Liver (tissue), 9 donors: ENCODE data around the gene CCL5. TPM values are rescaled to one million over a fixed set of nuclear protein-coding genes. Genes with fewer than 3 reads are reported as not detected.

ENCODE experiments used
- DNase-seq: peaks from one replicate; pipeline ENCODE4 v3.0.0-alpha.2; 2017; ENCODE audit warnings: low spot score
- H3K27ac ChIP-seq, 2 donors: one replicate each; pipeline ENCODE4 v1.7.0; 2013; ENCODE audit warnings: inconsistent platforms in 2 of 2, low read length in 2 of 2, control low read depth in 1 of 2, low read depth in 1 of 2, mild to moderate bottlenecking in 1 of 2
- H3K27me3 ChIP-seq, 4 donors: one replicate each; pipeline versions ENCODE4 v1.6.1 to v1.7.0; 2013; ENCODE audit warnings: low read length in 3 of 4, inconsistent platforms in 1 of 4, mild to moderate bottlenecking in 1 of 4, moderate library complexity in 1 of 4; ENCODE audit not compliant: control insufficient read depth in 4 of 4, insufficient read depth in 4 of 4
- H3K36me3 ChIP-seq, 4 donors: one replicate each; pipeline versions ENCODE4 v1.6.1 to v1.7.0; 2013; ENCODE audit warnings: low read length in 3 of 4, mild to moderate bottlenecking in 3 of 4, low read depth in 1 of 4, moderate library complexity in 1 of 4; ENCODE audit not compliant: control insufficient read depth in 4 of 4, insufficient read depth in 3 of 4
- H3K4me1 ChIP-seq, 4 donors: one replicate each; pipeline versions ENCODE4 v1.6.1 to v1.7.0; 2013; ENCODE audit warnings: low read length in 3 of 4, mild to moderate bottlenecking in 3 of 4, moderate library complexity in 1 of 4; ENCODE audit not compliant: control insufficient read depth in 4 of 4, insufficient read depth in 4 of 4
- H3K4me3 ChIP-seq, 3 donors: one replicate each; pipeline versions ENCODE4 v1.6.1 to v1.7.0; 2013; ENCODE audit warnings: low read length in 3 of 3, control low read depth in 1 of 3, low read depth in 1 of 3, mild to moderate bottlenecking in 1 of 3
- H3K9ac ChIP-seq, 2 donors: one replicate each; pipeline ENCODE4 v1.7.0; 2013; ENCODE audit warnings: low read length in 2 of 2, mild to moderate bottlenecking in 2 of 2, moderate library complexity in 2 of 2, control low read depth in 1 of 2, low read depth in 1 of 2
- H3K9me3 ChIP-seq, 4 donors: one replicate each; pipeline versions ENCODE4 v1.6.1 to v1.7.0; 2013; ENCODE audit warnings: low read length in 3 of 4; ENCODE audit not compliant: control insufficient read depth in 4 of 4
- ATF3 ChIP-seq: IDR thresholded peaks from 2 replicates; pipeline ENCODE4 v1.6.1; 2016; ENCODE audit warnings: antibody characterized with exemption
- CTCF ChIP-seq: fragments of 150-350 bp; IDR thresholded peaks from 2 replicates; pipeline ENCODE4 v1.5.1; 2017; ENCODE audit warnings: improper control_type of control experiment, low read depth, low read length; ENCODE audit not compliant: missing input control
- EGR1 ChIP-seq, 2 donors: IDR thresholded peaks; 2 replicates each; pipeline ENCODE4 v1.6.1; 2016 to 2018; ENCODE audit warnings: antibody characterized with exemption in 2 of 2, low read depth in 2 of 2
- FOXA1 ChIP-seq: IDR thresholded peaks from 2 replicates; pipeline ENCODE4 v1.6.1; 2016; ENCODE audit warnings: antibody characterized with exemption
- FOXA2 ChIP-seq: IDR thresholded peaks from 2 replicates; pipeline ENCODE4 v1.6.1; 2016; ENCODE audit warnings: antibody characterized with exemption
- GABPA ChIP-seq, 2 donors: IDR thresholded peaks in 1 of 2; conservative IDR thresholded peaks in 1 of 2; 2 replicates each; pipeline ENCODE4 v1.6.1; 2016; ENCODE audit warnings: antibody characterized with exemption in 2 of 2, mild to moderate bottlenecking in 1 of 2, moderate library complexity in 1 of 2
- HNF4A ChIP-seq, 2 donors: conservative IDR thresholded peaks; 2 replicates each; pipeline ENCODE4 v1.6.1; 2016; ENCODE audit warnings: antibody characterized with exemption in 2 of 2, mild to moderate bottlenecking in 2 of 2
- HNF4G ChIP-seq: IDR thresholded peaks from 2 replicates; pipeline ENCODE4 v1.6.1; 2016; ENCODE audit warnings: antibody characterized with exemption
- JUND ChIP-seq, 2 donors: IDR thresholded peaks; 2 replicates each; pipeline ENCODE4 v1.6.1; 2016; ENCODE audit warnings: antibody characterized with exemption in 2 of 2
- MAX ChIP-seq: IDR thresholded peaks from 2 replicates; pipeline ENCODE4 v1.6.1; 2016; ENCODE audit warnings: antibody characterized with exemption
- NR2F2 ChIP-seq: IDR thresholded peaks from 2 replicates; pipeline ENCODE4 v1.6.1; 2016; ENCODE audit warnings: antibody characterized with exemption
- RAD21 ChIP-seq, 2 donors: IDR thresholded peaks; 2 replicates each; pipeline ENCODE4 v1.6.1; 2016; ENCODE audit warnings: antibody characterized with exemption in 2 of 2, mild to moderate bottlenecking in 2 of 2
- REST ChIP-seq: IDR thresholded peaks from 2 replicates; pipeline ENCODE4 v1.6.1; 2016; ENCODE audit warnings: antibody characterized with exemption, mild to moderate bottlenecking
- RXRA ChIP-seq, 2 donors: IDR thresholded peaks; 2 replicates each; pipeline ENCODE4 v1.6.1; 2017 to 2018; ENCODE audit warnings: antibody characterized with exemption in 2 of 2, mild to moderate bottlenecking in 1 of 2
- SP1 ChIP-seq: IDR thresholded peaks from 2 replicates; pipeline ENCODE4 v1.6.1; 2018; ENCODE audit warnings: antibody characterized with exemption, mild to moderate bottlenecking
- TAF1 ChIP-seq: conservative IDR thresholded peaks from 2 replicates; pipeline ENCODE4 v1.6.1; 2016; ENCODE audit warnings: antibody characterized with exemption, mild to moderate bottlenecking
- YY1 ChIP-seq: IDR thresholded peaks from 2 replicates; pipeline ENCODE4 v1.6.1; 2016; ENCODE audit warnings: antibody characterized with exemption, mild to moderate bottlenecking
- ZBTB33 ChIP-seq: IDR thresholded peaks from 2 replicates; pipeline ENCODE4 v1.6.1; 2016; ENCODE audit warnings: antibody characterized with exemption
- WGBS: extraction: QIAGEN DNeasy Blood & Tissue Kit; methylation state at CpG from one replicate; pipeline ENCODE4 v1.1.7; 2013; 5-methylcytosine and 5-hydroxymethylcytosine counted together
- polyA plus RNA-seq, 2 donors: library from polyadenylated mRNA; stranded (reverse) in 1 of 2; unstranded in 1 of 2; fragments of 200-250 nt in 1 of 2; fragments of >200 nt in 1 of 2; fragmentation: Nextera tagmentation in 1 of 2; extraction: Ambion mirVana in 1 of 2; gene quantifications; one replicate each; pipeline versions ENCODE4 v1.2.1 to v1.2.3, GENCODE V29; 2013 to 2015
- total RNA-seq, 2 donors: library from RNA; depleted of rRNA; stranded (reverse); fragments of >200 nt; gene quantifications; one replicate each; pipeline ENCODE4 v1.2.3, GENCODE V29; 2014
- donor health status: healthy.
- donor health status: healthy.
- donor health status: healthy.
- donor health status: healthy.
- donor health status: healthy.

CCL5 gene
- total and polyA plus RNA-seq, 4 donors: 1.7 to 4.7 (median 2.5) TPM

- no peaks in the 10 kb centered on the region for H3K4me1 ChIP-seq
- no peak for DNase-seq
- TF ChIP-seq MAX (no peak), RAD21 (IDR thresholded peaks at IDR 0.05) (no peak), FOXA2 (no peak), YY1 (no peak), NR2F2 (no peak), GABPA (IDR thresholded peaks at IDR 0.05 in 1 of 2, conservative IDR thresholded peaks at IDR 0.05 in 1 of 2) (no peak), HNF4A (conservative IDR thresholded peaks at IDR 0.05) (no peak), CTCF (no peak), EGR1 (IDR thresholded peaks at IDR 0.05; ENCODE audit: low read depth in 2 of 2) (no peak), HNF4G (no peak), TAF1 (no peak), FOXA1 (no peak), RXRA (IDR thresholded peaks at IDR 0.05) (no peak), JUND (IDR thresholded peaks at IDR 0.05) (no peak), SP1 (no peak), ZBTB33 (no peak), REST (no peak), ATF3 (no peak)
- 87% methylated on average over 3 of the region's 3 CpGs for WGBS
- H3K9me3 ChIP-seq: no peaks in the 10 kb centered on the region
- H3K27ac ChIP-seq: no peak overlapping the region
- H3K4me3 ChIP-seq: no peak overlapping the region
- H3K9ac ChIP-seq: no peak overlapping the region
- no peaks in the 10 kb centered on the region for H3K27me3 ChIP-seq
- no peaks in the 10 kb centered on the region for H3K36me3 ChIP-seq
These were observed 14.5 kb downstream of the CCL5 start for GRCh38 chr17:35865412-35866340.
